Esophagus (tissue), 2 donors: ENCODE results near the gene IKZF2. TPM values are rescaled to one million over a fixed set of nuclear protein-coding genes. Genes with fewer than 3 reads are reported as not detected.

ENCODE experiments used
- H3K27ac ChIP-seq, 2 donors: one replicate each; pipeline ENCODE4 v1.5.1; 2013; ENCODE audit warnings: low read depth in 2 of 2, mild to moderate bottlenecking in 2 of 2, inconsistent platforms in 1 of 2, low read length in 1 of 2, moderate library complexity in 1 of 2
- H3K27me3 ChIP-seq, 2 donors: one replicate each; pipeline ENCODE4 v1.6.1; 2013; ENCODE audit warnings: low read length in 2 of 2, control low read depth in 1 of 2, mild to moderate bottlenecking in 1 of 2; ENCODE audit not compliant: insufficient read depth in 2 of 2, control insufficient read depth in 1 of 2
- H3K36me3 ChIP-seq, 2 donors: one replicate each; pipeline ENCODE4 v1.6.1; 2013; ENCODE audit warnings: low read length in 1 of 2; ENCODE audit not compliant: control insufficient read depth in 2 of 2, insufficient read depth in 2 of 2
- H3K4me1 ChIP-seq, 2 donors: one replicate each; pipeline ENCODE4 v1.6.1; 2013; ENCODE audit warnings: low read length in 1 of 2; ENCODE audit not compliant: control insufficient read depth in 2 of 2, insufficient read depth in 2 of 2
- H3K4me3 ChIP-seq, 2 donors: one replicate each; pipeline ENCODE4 v1.5.1; 2013; ENCODE audit warnings: low read length in 2 of 2, mild to moderate bottlenecking in 2 of 2, low read depth in 1 of 2, moderate library complexity in 1 of 2
- H3K9me3 ChIP-seq, 2 donors: one replicate each; pipeline ENCODE4 v1.6.1; 2013; ENCODE audit warnings: mild to moderate bottlenecking in 2 of 2, low read depth in 1 of 2, low read length in 1 of 2, moderate library complexity in 1 of 2; ENCODE audit not compliant: control insufficient read depth in 2 of 2, insufficient read depth in 1 of 2
- WGBS, 2 donors: extraction: QIAGEN DNeasy Blood & Tissue Kit; methylation state at CpG; one replicate each; pipeline ENCODE4 v1.1.7; 2013; 5-methylcytosine and 5-hydroxymethylcytosine counted together
- polyA plus RNA-seq, 2 donors: library from polyadenylated mRNA; stranded (reverse); fragments of 200-250 nt; gene quantifications; one replicate each; pipeline ENCODE4 v1.2.3, GENCODE V29; 2013
- donor health status: healthy with polysubstance abuse.
- donor health status: Bipolar disorder and iron deficiency.

Gene IKZF2
- polyA plus RNA-seq = 10 to 100 TPM; 11.3 to 11.5 TPM

- H3K4me3 ChIP-seq = peak within 1 kb of the TSS; percentile 84 to 90
- H3K9me3 ChIP-seq = no peaks in the 10 kb centered on the region
- H3K4me1 ChIP-seq = no peaks in the 10 kb centered on the region
- 0 to 1% methylated on average over 78 to 87 of the region's 87 CpGs for WGBS, 2 donors
- H3K27me3 ChIP-seq = no peaks in the 10 kb centered on the region
- H3K36me3 ChIP-seq = no peaks in the 10 kb centered on the region
- H3K27ac ChIP-seq = peak within 1 kb of the TSS; percentile 99
These were observed at the start of gene IKZF2 for GRCh38 chr2:213151437-213152064. Gene IKZF2 (minus strand): TSS chr2:213151612. CDS start chr2:213148629, 2,983 bp downstream.

GRCh38 chr2:213199871-213200270 lies 48.5 kb upstream of the IKZF2 start:
- H3K27me3 ChIP-seq = no peaks in the 10 kb centered on the region
- H3K4me1 ChIP-seq = no peaks in the 10 kb centered on the region
- H3K27ac ChIP-seq = no peak overlapping the region
- H3K9me3 ChIP-seq = no peaks in the 10 kb centered on the region
- no peak overlapping the region for H3K4me3 ChIP-seq
- H3K36me3 ChIP-seq = no peaks in the 10 kb centered on the region

- 25 to 34% methylated on average over 16 of the region's 16 CpGs for WGBS, 2 donors
- H3K9me3 ChIP-seq = no peaks in the 10 kb centered on the region
- H3K4me1 ChIP-seq = no peaks in the 10 kb centered on the region
- no peak overlapping the region for H3K27ac ChIP-seq
- no peaks in the 10 kb centered on the region for H3K27me3 ChIP-seq
- H3K4me3 ChIP-seq = no peak overlapping the region
- no peaks in the 10 kb centered on the region for H3K36me3 ChIP-seq
These were observed 37.8 kb upstream of the IKZF2 start for GRCh38 chr2:213189001-213189899.

GRCh38 chr2:213188533-213188867 lies 37.1 kb upstream of the IKZF2 start:
- H3K4me3 ChIP-seq = no peak overlapping the region
- no peaks in the 10 kb centered on the region for H3K36me3 ChIP-seq
- no peaks in the 10 kb centered on the region for H3K4me1 ChIP-seq
- no peak overlapping the region for H3K27ac ChIP-seq
- H3K9me3 ChIP-seq = no peaks in the 10 kb centered on the region
- H3K27me3 ChIP-seq = no peaks in the 10 kb centered on the region
- 77 to 88% methylated on average over 2 of the region's 2 CpGs for WGBS, 2 donors

- H3K4me1 ChIP-seq = no peaks in the 10 kb centered on the region
- no peak overlapping the region for H3K27ac ChIP-seq
- WGBS, 2 donors = 66 to 72% methylated on average over 5 of the region's 5 CpGs
- H3K36me3 ChIP-seq = no peaks in the 10 kb centered on the region
- H3K4me3 ChIP-seq = no peak overlapping the region
- no peaks in the 10 kb centered on the region for H3K27me3 ChIP-seq
- H3K9me3 ChIP-seq = no peaks in the 10 kb centered on the region
These were observed 36.6 kb upstream of the IKZF2 start for GRCh38 chr2:213187833-213188532.

GRCh38 chr2:213187386-213187785 lies 36.0 kb upstream of the IKZF2 start:
- no peaks in the 10 kb centered on the region for H3K27me3 ChIP-seq
- no peak overlapping the region for H3K27ac ChIP-seq
- no peaks in the 10 kb centered on the region for H3K9me3 ChIP-seq
- no peaks in the 10 kb centered on the region for H3K36me3 ChIP-seq
- no peaks in the 10 kb centered on the region for H3K4me1 ChIP-seq
- 42 to 54% methylated on average over 3 of the region's 3 CpGs for WGBS, 2 donors
- H3K4me3 ChIP-seq = no peak overlapping the region

- Histone ChIP-seq H3K4me1 (no peaks in the 10 kb centered on the region), H3K4me3 (no peak overlapping the region)
These were observed 33.9 kb upstream of the IKZF2 start for GRCh38 chr2:213185147-213185822.

GRCh38 chr2:213181712-213182111 lies 30.3 kb upstream of the IKZF2 start:
- Histone ChIP-seq H3K27me3 (no peaks in the 10 kb centered on the region), H3K27ac (no peak overlapping the region), H3K4me3 (no peak overlapping the region), H3K9me3 (no peaks in the 10 kb centered on the region), H3K36me3 (no peaks in the 10 kb centered on the region), H3K4me1 (no peaks in the 10 kb centered on the region)

More at GRCh38 chr2:213185147-213185822, 33.9 kb upstream of the IKZF2 start:
- no peaks in the 10 kb centered on the region for H3K27me3 ChIP-seq
- no peaks in the 10 kb centered on the region for H3K9me3 ChIP-seq
- WGBS, 2 donors = 70 to 81% methylated on average over 3 of the region's 3 CpGs
- H3K27ac ChIP-seq = no peak overlapping the region
- no peaks in the 10 kb centered on the region for H3K36me3 ChIP-seq

GRCh38 chr2:213177679-213178078 lies 26.3 kb upstream of the IKZF2 start:
- no peaks in the 10 kb centered on the region for H3K9me3 ChIP-seq
- no peaks in the 10 kb centered on the region for H3K4me1 ChIP-seq
- 77 to 83% methylated on average over 1 of the region's 1 CpG for WGBS, 2 donors
- no peak overlapping the region for H3K4me3 ChIP-seq
- no peaks in the 10 kb centered on the region for H3K36me3 ChIP-seq
- H3K27ac ChIP-seq = no peak overlapping the region
- H3K27me3 ChIP-seq = no peaks in the 10 kb centered on the region
